T-helper 2 cell (primary cell): ENCODE measurements around the gene PPP2R2D.
A peak's percentile ranks its signal among the peaks of the same experiment; 100 is the strongest.
"Not testable (repeated sequence)": the region's sequence is repeated elsewhere in the genome, so short reads cannot be mapped to it uniquely, and the experiment has no call there.

Experiments used
- DNase-seq, 5 experiments: peaks; one replicate each; pipeline versions ENCODE4 v3.0.0 to v3.0.0-alpha.2; 2012 to 2022

PPP2R2D gene

DNA sequence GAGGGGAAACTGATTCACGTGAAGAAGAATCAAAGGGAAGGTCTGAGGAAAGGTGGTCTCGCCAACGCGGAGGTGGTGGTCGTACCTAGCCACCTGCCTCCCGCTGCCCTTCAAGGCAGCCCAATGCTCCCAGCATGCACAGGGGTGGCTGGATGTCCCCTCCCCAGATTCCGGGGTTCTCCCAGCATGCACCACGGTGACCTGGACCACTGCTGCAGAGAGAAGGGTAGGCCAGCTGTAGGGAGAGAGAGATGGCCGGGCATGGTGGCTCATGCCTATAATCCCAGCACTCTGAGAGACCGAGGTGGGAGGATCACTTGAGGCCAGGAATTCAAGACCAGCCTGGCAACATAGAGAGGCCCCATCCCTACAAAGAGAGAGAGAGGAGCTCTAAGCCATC lies 32.4 kb upstream of the PPP2R2D start:
- no peak for DNase-seq

DNA sequence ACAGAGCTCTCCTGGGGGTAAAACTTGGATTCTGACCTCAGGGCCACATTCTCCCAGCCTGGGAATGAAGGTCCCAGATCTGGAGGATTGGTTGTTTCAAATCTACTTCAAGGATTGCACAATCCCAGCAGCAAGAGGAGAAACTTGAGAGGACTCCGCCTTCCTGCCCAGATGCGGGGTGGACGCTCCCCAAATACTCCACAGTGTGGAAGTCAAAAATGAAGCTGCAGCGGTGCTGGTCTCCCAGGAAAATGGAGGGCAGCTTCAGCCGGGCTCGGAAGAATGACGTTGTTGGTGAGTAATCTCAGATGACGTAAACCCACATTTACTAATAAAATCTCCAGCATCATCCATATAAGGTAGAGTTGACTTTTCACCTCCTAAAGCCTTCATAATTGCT lies 31.5 kb upstream of the PPP2R2D start:
- no peak for DNase-seq

DNA sequence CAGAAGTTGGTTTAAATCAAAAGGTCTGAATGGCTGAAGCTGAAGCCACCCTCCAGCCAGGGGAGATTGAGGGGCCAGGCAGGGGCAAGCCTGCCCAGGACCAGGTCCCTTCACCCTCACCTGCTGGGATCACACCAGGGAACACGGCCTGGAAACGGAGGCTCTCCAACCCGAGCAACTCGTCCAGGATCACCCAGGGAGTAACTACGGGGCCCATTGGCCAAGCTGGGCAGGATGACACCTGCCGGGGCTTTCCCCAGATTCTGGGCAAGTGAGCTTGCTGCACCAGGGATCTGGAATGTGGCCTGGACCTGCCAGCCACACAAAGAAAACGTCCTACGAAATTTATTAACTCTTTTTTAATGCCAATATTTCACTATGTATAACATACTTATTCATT lies 30.4 kb upstream of the PPP2R2D start:
- DNase-seq, result no peak

DNA sequence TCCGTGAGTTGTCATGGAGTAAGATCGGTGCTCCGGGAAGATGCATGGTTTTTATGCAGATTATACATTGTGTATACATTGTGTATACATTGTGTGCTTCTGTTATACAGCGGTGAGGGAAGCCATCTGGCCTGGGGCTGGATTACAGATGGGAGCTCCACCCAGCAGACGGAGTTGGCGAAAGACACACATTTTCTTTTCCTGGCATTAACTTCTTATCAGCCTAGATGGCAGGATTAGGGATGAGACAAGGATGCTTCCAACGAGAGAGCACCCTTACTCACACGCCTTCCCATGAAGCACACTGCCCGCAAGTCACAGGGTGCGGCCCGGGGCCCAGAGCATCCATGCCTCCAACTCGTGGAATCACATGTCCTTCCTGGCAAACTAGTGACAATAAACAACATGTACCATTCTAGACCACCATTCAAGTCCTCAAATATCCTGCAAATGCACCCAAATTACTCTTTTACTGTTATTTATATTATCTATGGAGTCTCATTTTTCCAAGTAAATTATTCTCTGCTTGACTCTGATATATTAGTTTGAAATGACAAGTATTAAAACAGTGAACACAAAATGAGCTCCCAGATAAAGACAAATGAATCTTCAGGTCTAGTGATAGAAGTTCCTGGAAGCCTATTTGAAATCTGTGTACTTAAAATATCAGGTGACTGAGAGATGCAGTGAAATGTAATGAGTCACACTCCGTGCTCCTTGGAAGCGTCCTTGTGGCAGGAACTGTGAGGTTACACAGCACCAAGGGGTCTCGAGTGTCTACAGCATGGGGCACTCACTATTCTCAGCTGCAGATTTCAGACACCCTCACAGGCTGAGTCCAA lies 29.8 kb upstream of the PPP2R2D start:
- DNase-seq, result no peak

DNA sequence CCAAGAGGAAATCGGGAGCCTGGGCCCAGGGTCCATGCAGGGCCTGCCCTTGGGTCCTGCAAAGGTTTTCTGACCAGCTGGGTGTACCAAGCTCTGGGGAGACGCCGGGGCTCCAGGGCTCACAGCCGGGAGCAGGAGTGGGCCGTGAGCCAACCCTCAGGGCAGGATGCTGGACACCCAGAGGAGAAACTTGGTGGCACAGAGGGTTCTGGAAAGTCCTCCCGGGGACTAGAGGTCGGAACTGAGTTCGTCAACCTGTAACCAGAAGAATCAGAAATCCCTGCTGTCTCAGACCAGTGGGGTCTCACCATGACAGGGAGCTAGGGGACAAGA lies 29.2 kb upstream of the PPP2R2D start:
- no peak for DNase-seq

DNA sequence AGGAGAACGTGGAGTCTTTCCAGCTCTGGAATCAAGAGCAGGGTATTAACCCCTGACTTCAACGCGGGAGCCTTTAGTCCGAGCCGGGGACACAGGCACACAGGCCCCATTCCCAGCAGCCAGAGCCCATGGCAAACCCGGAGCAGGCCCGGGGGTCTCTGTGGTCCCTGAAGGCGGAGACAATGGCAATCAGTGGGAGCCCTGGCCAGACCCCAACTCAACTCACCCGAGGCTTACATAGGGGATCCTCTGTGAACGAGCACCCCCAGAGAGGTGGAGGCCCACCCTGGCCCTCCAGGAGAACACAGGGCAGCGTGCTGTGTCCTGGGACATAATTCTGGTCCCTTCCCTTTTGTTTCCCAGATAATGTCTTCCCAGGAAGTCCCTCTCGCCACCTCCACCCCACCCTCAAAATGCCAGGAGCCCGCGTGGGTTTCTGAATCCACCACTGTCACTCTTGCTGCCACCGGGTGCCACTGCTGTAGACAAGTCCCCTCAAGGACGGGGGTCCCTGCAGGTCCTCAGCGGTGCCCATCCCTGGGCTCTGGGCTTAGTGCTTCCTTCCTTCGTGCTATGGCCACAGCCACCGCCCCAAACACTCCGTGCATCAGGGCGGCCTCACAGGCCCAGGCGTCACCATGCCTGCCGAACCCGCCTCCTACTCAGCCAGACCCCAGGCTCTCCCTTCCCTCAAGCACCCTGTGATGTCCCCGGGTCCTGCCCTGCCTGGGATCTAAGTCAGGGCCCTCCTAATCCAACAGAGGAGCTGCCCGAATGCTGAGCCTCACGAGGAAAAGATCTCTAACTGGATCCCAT lies 28.6 kb upstream of the PPP2R2D start:
- DNase-seq, result no peak

DNA sequence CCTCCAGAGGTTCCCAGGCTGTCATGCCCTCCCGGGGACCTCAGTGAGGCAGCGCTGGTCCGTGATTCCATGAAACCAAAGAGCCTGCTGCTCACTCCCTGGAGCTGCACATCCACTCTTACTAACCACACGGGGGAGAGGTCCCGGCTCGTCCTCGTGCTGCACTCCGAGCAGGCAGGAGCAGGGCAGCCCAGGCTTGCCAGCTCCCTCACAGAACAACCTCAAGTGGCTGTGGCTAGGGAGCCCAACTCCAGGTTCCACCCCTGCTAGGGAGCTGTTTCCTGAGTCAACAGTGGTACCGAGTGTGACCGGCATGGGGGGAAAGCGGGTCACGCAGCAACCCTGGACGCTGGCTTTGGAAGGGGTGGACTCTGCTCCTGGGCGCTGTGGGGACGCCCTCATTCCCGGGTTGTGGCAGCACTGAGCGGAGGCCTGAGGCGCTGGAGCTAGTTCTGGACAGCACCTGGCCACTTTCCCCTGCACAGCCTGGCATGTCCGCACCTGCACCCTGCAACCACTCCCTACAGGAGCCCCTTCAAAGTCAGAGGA lies 27.9 kb upstream of the PPP2R2D start:
- DNase-seq, result no peak

DNA sequence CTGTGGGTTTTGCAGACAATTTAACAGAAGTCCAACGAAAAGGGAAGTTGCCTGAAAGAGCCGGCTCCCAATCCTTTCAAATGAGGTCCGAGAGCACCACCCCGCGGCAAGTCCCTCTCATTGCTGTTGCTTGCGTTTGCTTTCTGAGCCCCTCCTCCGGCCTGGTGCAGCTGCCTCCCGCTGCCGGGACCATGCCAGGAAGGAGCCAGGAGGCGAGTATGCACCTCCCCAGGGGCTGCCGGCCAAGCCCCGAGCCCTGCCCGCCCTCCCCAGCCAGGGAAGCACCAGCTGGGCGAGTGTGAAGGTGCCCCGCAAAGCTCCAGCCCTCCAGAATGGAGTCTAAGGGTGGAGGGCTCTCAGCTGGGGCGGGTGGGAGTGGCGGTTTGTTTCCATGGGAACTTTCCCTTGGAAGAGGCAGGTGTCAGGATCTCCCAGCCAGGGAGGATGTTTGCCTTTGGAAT lies 25.8 kb upstream of the PPP2R2D start:
- peak in 1 of 5 experiments; percentile 57 for DNase-seq

DNA sequence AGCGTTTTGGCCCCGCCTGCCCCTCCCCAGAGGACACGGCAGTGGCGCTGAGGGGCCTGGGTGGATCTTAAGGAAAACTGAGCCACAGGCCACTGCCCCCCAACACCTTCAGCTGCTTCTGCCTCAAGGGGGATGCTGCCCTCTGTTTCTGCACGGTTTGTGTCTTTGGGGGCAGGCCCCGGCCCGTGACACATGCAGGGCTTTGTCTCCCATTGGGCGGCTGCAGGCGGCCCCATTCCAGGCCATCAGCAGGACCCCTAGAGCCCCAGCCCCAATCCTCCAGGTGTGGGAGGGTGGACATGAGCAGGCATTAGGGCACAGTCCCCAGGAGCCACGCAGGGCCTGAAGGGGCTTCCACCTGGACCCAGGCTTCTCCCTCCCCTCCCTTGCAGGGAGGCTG lies 25.3 kb upstream of the PPP2R2D start:
- no peak for DNase-seq

DNA sequence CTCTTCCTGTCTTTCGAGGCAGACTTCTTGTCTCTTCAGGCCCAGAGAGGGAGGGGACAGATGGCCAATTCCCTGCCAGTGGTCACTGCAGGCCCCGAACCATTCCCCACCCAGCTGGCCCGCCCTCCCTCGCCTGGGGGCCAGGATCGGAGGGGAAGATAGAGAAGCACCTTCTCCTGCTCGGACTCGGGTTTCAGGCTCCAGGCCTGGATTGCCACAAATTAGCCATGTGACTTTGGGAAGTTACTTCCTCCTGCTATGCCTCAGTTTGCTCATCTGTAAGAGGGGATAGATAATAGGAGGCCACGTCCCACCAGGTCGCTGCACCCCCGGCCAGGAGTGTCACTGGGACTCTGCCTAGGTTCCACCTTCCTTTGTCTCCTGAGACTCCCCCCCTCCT lies 24.8 kb upstream of the PPP2R2D start:
- no peak for DNase-seq

DNA sequence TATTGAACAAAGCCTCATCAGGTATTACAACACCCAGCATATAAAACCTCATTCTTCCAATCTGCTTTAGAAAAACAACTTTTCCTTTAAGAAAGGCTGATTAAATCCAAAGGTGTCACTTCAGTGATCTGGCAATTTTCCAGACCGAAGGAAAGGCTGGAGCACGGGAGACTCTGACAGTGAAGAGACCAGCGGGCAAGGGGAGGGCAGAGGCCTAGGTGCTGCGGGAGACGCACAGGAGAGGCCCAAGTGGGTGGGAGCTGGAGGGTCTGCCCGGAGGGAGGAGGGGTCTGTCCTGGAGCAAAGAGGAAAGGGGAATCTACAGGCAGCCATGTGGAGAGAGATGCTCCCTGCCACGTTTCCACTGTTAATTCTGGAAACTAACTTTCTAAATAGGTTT lies 24.3 kb upstream of the PPP2R2D start:
- DNase-seq, result no peak

DNA sequence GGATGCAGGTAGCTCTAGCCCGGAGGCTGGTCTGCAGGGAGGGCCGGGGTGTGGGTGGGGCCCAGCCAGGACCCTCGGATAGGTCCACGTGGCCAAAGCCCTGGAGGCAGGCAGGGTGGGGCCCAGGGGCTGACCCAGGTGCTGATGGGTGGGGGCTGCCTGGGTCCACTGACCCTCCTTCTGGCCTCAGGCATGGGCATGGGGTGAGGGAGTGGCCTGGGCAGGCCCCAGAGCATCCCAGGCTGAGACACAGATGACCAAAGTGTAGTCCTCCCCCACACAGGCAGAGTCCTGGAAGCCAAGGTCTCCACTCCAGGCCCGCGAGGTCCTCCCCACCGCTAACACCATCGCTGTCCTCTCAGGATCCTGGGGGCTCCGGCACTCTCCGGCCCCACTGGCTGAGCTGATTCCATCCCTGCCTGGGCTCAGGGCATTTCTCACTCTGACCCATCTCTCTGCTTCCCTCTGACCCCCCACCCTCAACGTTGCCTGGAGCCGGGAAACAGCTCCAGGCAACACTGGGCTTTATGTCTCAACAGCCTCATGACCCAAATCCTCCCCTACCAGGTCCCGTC lies 20.7 kb upstream of the PPP2R2D start:
- DNase-seq, result no peak

DNA sequence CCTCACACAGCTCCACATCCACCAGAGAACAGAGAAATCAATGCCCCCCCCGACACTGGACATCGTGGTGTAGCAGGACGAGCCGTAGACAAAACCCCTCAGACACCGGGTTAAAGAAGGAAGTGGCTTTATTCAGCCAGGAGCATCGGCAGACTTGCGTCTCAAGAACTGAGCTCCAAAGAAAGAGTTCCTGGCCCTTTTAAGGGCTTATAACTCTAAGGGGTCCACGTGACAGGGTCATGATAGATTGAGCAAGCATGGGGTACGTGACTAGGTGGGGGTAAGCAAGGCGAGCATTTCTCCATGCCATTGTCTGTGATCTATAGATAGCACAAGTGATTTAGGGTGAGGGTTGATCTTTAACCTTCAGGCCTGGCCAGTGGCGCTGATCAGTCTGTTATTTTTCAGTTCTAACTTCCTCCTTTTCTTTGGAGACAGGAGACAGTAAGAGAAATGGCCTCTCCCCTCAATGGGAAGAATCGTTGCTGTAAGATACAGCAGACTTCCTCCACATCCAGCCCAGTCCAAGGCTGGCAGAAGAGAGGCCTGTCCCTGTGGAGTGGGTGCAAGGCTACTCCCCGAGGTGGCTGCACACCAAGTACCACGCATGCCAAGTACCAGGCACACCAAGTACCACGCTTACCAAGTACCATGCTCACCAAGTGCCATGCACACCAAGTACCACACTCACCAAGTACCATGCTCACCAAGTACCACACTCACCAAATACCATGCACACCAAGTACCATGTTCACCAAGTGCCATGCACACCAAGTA lies 19.5 kb upstream of the PPP2R2D start:
- no peak for DNase-seq

DNA sequence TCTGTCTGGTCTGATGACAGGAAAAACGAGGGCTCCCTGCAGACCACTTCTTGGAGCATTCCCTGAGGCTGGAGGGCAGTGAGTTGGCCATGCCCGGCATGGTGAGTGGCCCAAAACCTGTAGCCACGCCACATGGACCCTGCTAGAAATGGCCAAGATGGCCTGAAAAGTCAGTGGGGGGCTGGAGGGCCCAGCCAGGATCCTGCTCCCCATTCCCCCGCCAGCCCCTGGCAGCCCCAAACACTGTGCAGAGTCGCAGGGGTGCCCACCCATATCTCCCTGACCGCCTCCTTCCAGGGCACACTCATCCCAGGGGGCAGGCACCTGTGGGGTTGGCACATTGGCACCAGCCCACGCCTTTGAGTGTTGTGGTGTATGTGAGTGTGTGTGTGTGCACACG lies 18.7 kb upstream of the PPP2R2D start:
- no peak for DNase-seq

DNA sequence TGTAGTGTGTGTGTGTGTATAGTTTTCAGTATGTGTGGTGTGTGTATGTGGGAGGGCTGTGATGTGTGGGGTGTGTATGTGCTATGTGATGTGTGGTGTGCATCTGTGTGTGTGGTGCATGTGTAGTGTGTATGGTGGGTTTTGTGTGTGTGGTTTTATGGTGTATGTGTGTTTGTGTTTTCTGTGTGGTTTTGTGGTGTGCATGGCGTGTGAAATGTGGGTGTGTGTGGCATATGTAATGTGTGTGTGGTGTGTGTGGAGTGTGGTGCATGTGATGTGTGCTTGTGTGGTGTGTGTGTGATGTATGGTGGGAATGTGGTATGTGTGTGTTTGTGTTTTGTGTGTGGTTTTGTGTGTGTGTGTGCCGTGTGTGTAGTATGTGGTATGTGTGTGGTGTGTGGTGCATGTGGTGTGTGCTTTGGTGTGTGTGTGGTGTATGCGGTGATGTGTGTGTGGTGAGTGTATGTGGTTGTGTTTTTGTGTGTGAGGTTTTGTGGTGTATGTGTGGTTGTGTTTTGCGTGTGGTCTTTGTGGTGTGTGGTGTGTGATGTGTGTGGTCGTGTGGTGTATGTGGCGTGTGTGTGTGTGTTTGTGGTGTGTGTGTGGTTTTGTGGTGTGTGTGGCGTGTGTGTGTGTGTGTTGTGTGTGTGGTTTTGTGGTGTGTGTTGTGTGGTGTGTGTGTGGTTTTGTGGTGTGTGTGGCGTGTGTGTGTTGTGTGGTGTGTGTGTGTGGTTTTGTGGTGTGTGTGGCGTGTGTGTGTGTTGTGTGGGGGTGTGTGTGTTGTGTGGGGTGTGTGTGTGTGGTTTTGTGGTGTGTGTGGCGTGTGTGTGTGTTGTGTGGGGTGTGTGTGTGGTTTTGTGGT lies 18.0 kb upstream of the PPP2R2D start:
- DNase-seq, result peak in 1 of 5 experiments; percentile 34

DNA sequence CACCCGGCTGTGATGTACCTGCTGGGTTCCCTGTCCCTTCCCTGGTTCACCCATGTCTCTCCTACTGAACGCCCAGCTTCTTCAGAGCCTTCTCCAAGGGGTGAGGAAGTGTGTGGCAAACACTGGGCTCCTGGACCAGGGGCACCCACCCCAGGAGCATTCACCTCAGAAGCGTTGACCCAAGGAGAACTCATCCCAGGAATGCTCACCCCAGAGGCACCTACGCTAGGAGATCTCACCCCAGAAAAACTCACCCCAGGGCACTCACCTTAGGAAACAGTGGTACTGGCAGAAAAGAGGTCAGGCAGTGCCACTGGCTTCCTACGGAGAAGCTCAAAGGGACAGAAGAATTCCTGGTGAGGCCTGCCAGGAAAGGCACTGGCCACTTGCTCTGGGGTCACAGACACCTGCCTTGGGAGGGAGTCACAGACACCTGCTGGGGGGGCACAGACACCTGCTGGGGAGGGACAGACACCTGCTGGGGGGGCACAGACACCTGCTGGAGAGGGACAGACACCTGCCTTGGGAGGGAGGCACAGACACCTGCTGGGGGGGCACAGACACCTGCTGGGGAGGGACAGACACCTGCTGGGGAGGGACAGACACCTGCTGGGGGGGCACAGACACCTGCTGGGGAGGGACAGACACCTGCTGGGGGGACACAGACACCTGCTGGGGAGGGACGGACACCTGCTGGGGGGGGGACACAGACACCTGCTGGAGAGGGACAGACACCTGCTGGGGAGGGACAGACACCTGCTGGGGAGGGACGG lies 17.0 kb upstream of the PPP2R2D start:
- DNase-seq, result not testable (repeated sequence)

DNA sequence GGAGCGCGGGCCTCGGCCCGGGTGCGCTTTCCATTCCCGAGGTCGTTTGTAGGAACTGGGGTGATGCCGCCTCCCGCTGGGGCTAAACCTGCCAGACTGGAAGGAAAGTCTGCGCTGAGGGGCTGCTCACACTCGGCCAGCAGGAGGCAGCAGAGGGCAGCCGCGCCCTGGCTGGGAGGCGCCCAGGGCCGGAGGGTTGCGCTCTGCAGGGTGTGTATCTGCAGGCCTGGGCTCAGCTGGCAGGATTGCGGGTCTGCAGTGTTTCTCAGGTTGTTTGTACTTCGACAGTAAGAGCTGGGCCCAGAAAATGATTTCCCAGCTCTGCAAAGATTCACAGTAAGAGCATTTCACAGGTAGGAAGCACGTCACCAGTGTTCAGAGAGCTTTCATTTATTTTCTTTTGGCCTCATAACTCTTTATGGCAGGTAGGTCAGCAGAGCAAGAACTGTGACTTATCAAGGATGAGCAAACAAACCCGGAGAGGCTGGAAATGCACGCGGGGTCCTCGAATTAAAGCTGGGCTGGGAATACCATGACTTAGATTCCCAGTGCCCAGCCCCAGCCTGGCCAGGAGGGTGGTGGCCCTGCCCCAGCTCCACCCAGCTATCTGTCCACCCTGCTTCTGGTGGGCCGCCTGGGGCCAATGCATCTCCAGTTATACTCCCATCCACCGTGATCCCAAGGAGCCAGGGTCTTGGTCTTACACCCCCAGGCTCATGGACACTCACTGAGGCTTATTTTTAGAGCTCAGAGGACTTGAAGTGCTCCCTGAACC lies 15.2 kb upstream of the PPP2R2D start:
- peak; percentile 65 to 78 (median 75) for DNase-seq

DNA sequence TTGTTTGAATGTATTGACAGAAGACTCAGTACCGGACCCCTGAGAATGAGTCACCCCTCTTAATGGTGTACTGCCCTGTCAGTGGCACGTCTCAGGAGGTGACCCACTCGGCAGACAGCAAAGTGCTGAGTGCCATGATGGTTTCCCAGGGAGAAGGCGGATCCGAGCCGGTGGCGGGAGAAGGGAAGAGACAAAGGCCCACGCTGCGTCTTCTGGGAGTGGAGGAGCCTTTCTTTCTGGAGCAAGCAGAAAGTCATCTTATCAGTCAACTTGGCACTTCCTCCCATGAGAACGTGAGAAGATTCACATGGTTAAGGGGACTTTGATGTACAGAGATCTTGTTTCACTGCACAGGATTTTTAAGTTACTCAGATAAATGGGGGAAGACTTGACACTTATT lies 14.6 kb upstream of the PPP2R2D start:
- no peak for DNase-seq

DNA sequence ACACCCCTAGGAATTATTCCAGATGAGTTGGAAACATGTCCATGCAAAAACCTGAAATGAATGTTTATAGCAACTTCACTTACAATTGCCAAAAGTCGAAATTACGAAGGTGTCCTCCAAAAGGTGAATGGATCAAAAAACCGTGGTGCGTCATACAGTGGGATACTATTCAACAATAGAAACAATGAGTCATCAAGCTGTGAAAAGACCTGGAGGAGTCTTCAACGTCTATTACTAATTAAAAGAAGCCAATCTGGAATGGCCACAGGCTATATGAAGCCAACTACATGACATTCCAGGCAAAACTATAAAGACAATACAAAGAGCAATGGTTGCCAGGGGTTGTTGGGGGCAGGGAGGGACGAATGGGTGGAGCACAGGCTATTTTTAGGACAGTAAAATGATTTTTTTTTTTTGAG lies 12.6 kb upstream of the PPP2R2D start:
- DNase-seq, result no peak

DNA sequence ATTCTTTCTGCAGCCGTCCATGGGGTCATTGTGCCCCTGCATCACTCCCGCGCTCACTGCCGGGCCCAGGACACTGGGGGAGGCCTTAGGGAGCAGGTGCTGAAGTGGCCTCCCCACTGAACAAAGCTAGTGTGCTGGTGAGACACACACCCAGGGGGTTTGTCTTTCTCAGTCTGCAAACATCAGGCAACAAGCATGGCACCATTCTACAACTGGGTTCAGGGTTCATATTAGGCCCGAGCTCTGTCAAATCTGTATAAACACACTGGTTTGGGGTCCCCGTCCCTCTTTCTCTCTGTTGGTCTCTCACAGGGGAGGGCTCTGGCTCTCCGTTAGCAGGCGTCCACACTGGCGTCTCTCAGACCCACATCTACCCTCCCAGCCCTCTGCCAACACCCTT lies 11.1 kb upstream of the PPP2R2D start:
- no peak for DNase-seq
